Neural cell (in vitro differentiated cells): ENCODE results near the gene RFX3. TPM values are rescaled to one million over a fixed set of nuclear protein-coding genes. Genes with fewer than 3 reads are reported as not detected.

Source experiments
- H2AFZ ChIP-seq: fragments of 200-600, 300-800 bp; sonication (generic), shearing (Covaris generic); 2 replicates; pipeline ENCODE4 v1.6.0; 2014; ENCODE audit warnings: low read depth, mild to moderate bottlenecking, antibody characterized with exemption, low read length, moderate library complexity
- H3F3A ChIP-seq: fragments of 200-600 bp; shearing (Covaris generic); 2 replicates; pipeline ENCODE4 v1.6.1; 2016; ENCODE audit warnings: mild to moderate bottlenecking, moderate library complexity, mixed read lengths, antibody characterized with exemption, low read length; ENCODE audit not compliant: insufficient read depth, poor library complexity, severe bottlenecking
- H3K27ac ChIP-seq: fragments of 200-600, 300-800 bp; sonication (generic), shearing (Covaris generic); 2 replicates; pipeline ENCODE4 v1.5.1; 2014; ENCODE audit warnings: mild to moderate bottlenecking, low read length, moderate library complexity
- H3K27me3 ChIP-seq: fragments of 300-800, 200-600 bp; sonication (generic), shearing (Covaris generic); 2 replicates; pipeline ENCODE4 v1.6.0; 2014; ENCODE audit warnings: mild to moderate bottlenecking, low read depth, low read length, moderate library complexity; ENCODE audit not compliant: insufficient read depth
- H3K36me3 ChIP-seq: fragments of 300-800, 200-600 bp; sonication (generic), shearing (Covaris generic); 2 replicates; pipeline ENCODE4 v1.5.1; 2014; ENCODE audit warnings: mild to moderate bottlenecking, antibody characterized with exemption, low read length, moderate library complexity; ENCODE audit not compliant: insufficient read depth
- H3K4me2 ChIP-seq: fragments of 300-800, 200-600 bp; sonication (generic), shearing (Covaris generic); 2 replicates; pipeline ENCODE4 v1.6.0; 2014; ENCODE audit warnings: mild to moderate bottlenecking, low read length
- H3K4me3 ChIP-seq: fragments of 300-800, 200-600 bp; sonication (generic), shearing (Covaris generic); 2 replicates; pipeline ENCODE4 v1.5.1; 2014; ENCODE audit warnings: mild to moderate bottlenecking, low read length, moderate library complexity
- H3K79me2 ChIP-seq: fragments of 200-600 bp; shearing (Covaris generic); replicated peaks from 2 replicates; pipeline ENCODE4 v1.6.0; 2014; ENCODE audit warnings: mild to moderate bottlenecking, low read length, moderate library complexity; ENCODE audit not compliant: insufficient read depth
- H3K9ac ChIP-seq: fragments of 300-800, 200-600 bp; sonication (generic), shearing (Covaris generic); 2 replicates; pipeline ENCODE4 v1.6.1; 2016; ENCODE audit warnings: mild to moderate bottlenecking, low read length, mixed read lengths
- H3K9me2 ChIP-seq: fragments of 200-600 bp; shearing (Covaris generic); 2 replicates; pipeline ENCODE4 v1.6.1; 2016; ENCODE audit warnings: mild to moderate bottlenecking, low read length, mixed read lengths; ENCODE audit not compliant: insufficient read depth
- H3K9me3 ChIP-seq: fragments of 200-600, 300-800 bp; sonication (generic), shearing (Covaris generic); 2 replicates; pipeline ENCODE4 v1.6.1; 2016; ENCODE audit warnings: mild to moderate bottlenecking, mixed run types, low read length, moderate library complexity, mixed read lengths
- H4K20me1 ChIP-seq: fragments of 200-600 bp; shearing (Covaris generic); 2 replicates; pipeline ENCODE4 v1.6.1; 2016; ENCODE audit warnings: mild to moderate bottlenecking, mixed run types; ENCODE audit not compliant: insufficient read depth
- EP300 ChIP-seq: fragments of 450-650 bp; conservative IDR thresholded peaks from 2 replicates; pipeline ENCODE4 v1.6.1; 2014; ENCODE audit warnings: antibody characterized with exemption, mild to moderate bottlenecking, moderate library complexity; ENCODE audit not compliant: poor library complexity, severe bottlenecking
- EZH2 ChIP-seq: fragments of 200-600, 300-800 bp; shearing (Covaris generic), sonication (generic); IDR thresholded peaks from 2 replicates; pipeline ENCODE4 v1.6.1; 2014; ENCODE audit warnings: antibody characterized with exemption, low read length, borderline replicate concordance, mild to moderate bottlenecking; ENCODE audit not compliant: insufficient read depth, poor library complexity, severe bottlenecking
- MXI1 ChIP-seq: fragments of 450-650 bp; conservative IDR thresholded peaks from 2 replicates; pipeline ENCODE4 v1.6.1; 2014; ENCODE audit warnings: antibody characterized with exemption, mild to moderate bottlenecking; ENCODE audit not compliant: poor library complexity, severe bottlenecking
- POLR2AphosphoS5 ChIP-seq: IDR thresholded peaks from 2 replicates; pipeline ENCODE4 v1.6.1; 2012
- RAD21 ChIP-seq: fragments of 450-650 bp; conservative IDR thresholded peaks from 2 replicates; pipeline ENCODE4 v1.6.1; 2014; ENCODE audit warnings: antibody characterized with exemption, mild to moderate bottlenecking, moderate library complexity
- SMC3 ChIP-seq: fragments of 450-650 bp; conservative IDR thresholded peaks from 2 replicates; pipeline ENCODE4 v1.6.1; 2014; ENCODE audit warnings: antibody characterized with exemption, mild to moderate bottlenecking, moderate library complexity; ENCODE audit not compliant: poor library complexity
- TAF1 ChIP-seq: IDR thresholded peaks from 2 replicates; pipeline ENCODE4 v1.6.1; 2012; ENCODE audit warnings: low read depth
- polyA plus RNA-seq: library from polyadenylated mRNA; depleted of rRNA; stranded (reverse); fragments of >200 nt; gene quantifications from 2 replicates; pipeline ENCODE4 v1.2.3, GENCODE V29; 2014
- TF ChIP-seq, protein P1 (sequence below): IDR thresholded peaks from 2 replicates; pipeline ENCODE4 v1.6.1; 2012; ENCODE audit warnings: borderline replicate concordance
- TF ChIP-seq, protein P2 (sequence below): fragments of 450-650 bp; IDR thresholded peaks from 2 replicates; pipeline ENCODE4 v1.5.1; 2014; ENCODE audit warnings: antibody characterized with exemption, mild to moderate bottlenecking, moderate library complexity; ENCODE audit not compliant: poor library complexity, severe bottlenecking

Gene RFX3
- polyA plus RNA-seq, 1 donor from 2014 or later, result 27.6 TPM

- H3K79me2 ChIP-seq, result peaks cover 12% of the 10 kb centered on the region
- H3K4me2 ChIP-seq, result no peak overlapping the region
- no peaks in the 10 kb centered on the region for H3K27me3 ChIP-seq
- no peak overlapping the region for H3K27ac ChIP-seq
- no peaks in the 10 kb centered on the region for H3K36me3 ChIP-seq
- H2AFZ ChIP-seq, result no peak overlapping the region
- H3K4me3 ChIP-seq, result no peak overlapping the region
- no peak for TF ChIP-seq RAD21
- no peak for TF ChIP-seq TAF1
- TF ChIP-seq, protein P1, sequence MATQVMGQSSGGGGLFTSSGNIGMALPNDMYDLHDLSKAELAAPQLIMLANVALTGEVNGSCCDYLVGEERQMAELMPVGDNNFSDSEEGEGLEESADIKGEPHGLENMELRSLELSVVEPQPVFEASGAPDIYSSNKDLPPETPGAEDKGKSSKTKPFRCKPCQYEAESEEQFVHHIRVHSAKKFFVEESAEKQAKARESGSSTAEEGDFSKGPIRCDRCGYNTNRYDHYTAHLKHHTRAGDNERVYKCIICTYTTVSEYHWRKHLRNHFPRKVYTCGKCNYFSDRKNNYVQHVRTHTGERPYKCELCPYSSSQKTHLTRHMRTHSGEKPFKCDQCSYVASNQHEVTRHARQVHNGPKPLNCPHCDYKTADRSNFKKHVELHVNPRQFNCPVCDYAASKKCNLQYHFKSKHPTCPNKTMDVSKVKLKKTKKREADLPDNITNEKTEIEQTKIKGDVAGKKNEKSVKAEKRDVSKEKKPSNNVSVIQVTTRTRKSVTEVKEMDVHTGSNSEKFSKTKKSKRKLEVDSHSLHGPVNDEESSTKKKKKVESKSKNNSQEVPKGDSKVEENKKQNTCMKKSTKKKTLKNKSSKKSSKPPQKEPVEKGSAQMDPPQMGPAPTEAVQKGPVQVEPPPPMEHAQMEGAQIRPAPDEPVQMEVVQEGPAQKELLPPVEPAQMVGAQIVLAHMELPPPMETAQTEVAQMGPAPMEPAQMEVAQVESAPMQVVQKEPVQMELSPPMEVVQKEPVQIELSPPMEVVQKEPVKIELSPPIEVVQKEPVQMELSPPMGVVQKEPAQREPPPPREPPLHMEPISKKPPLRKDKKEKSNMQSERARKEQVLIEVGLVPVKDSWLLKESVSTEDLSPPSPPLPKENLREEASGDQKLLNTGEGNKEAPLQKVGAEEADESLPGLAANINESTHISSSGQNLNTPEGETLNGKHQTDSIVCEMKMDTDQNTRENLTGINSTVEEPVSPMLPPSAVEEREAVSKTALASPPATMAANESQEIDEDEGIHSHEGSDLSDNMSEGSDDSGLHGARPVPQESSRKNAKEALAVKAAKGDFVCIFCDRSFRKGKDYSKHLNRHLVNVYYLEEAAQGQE, result no peak
- TF ChIP-seq, protein P2, sequence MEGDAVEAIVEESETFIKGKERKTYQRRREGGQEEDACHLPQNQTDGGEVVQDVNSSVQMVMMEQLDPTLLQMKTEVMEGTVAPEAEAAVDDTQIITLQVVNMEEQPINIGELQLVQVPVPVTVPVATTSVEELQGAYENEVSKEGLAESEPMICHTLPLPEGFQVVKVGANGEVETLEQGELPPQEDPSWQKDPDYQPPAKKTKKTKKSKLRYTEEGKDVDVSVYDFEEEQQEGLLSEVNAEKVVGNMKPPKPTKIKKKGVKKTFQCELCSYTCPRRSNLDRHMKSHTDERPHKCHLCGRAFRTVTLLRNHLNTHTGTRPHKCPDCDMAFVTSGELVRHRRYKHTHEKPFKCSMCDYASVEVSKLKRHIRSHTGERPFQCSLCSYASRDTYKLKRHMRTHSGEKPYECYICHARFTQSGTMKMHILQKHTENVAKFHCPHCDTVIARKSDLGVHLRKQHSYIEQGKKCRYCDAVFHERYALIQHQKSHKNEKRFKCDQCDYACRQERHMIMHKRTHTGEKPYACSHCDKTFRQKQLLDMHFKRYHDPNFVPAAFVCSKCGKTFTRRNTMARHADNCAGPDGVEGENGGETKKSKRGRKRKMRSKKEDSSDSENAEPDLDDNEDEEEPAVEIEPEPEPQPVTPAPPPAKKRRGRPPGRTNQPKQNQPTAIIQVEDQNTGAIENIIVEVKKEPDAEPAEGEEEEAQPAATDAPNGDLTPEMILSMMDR, result no peak
- TF ChIP-seq POLR2AphosphoS5, result no peak
- TF ChIP-seq SMC3, result no peak
- TF ChIP-seq EP300, result no peak
- no peak for TF ChIP-seq MXI1
- TF ChIP-seq EZH2, result no peak
- H3F3A ChIP-seq, result no peaks in the 10 kb centered on the region
- no peaks in the 10 kb centered on the region for H4K20me1 ChIP-seq
- H3K9me2 ChIP-seq, result no peaks in the 10 kb centered on the region
- no peak overlapping the region for H3K9ac ChIP-seq
- no peaks in the 10 kb centered on the region for H3K9me3 ChIP-seq
Observed at GRCh38 chr9:3360245-3360644, 165.6 kb downstream of the RFX3 start.

DNA sequence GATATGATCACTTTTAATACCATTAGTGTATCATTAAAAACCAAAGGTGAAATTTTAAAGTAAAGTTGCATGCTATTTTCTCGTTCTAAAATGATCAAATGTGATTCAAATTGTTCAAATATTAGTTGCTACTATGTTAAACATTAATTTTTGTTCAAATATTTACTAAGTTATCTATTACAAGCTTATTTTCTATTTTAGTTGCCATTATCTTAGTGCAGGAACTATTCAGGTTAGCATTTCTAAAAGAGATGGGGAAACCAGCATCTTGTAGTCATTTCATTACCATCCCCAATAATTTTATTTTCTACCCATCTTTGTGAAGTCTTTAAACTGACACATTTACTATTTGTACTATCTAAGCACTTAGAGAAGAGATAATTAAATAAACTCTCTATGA, 166.0 kb downstream of the RFX3 start:
- Histone ChIP-seq H2AFZ (no peak overlapping the region), H3K79me2 (peaks cover 16% of the 10 kb centered on the region), H3K9me2 (no peaks in the 10 kb centered on the region), H4K20me1 (no peaks in the 10 kb centered on the region), H3K27ac (no peak overlapping the region), H3K9me3 (no peaks in the 10 kb centered on the region), H3K27me3 (no peaks in the 10 kb centered on the region), H3F3A (no peaks in the 10 kb centered on the region), H3K36me3 (no peaks in the 10 kb centered on the region), H3K4me2 (no peak overlapping the region), H3K9ac (no peak overlapping the region), H3K4me3 (no peak overlapping the region)
- TF ChIP-seq RAD21, result no peak

GRCh38 chr9:3359048-3359692, 166.6 kb downstream of the RFX3 start:
- Histone ChIP-seq H3K9me3 (no peaks in the 10 kb centered on the region), H4K20me1 (no peaks in the 10 kb centered on the region), H3K79me2 (peaks cover 16% of the 10 kb centered on the region), H3F3A (no peaks in the 10 kb centered on the region), H2AFZ (no peak overlapping the region), H3K9me2 (no peaks in the 10 kb centered on the region), H3K4me2 (no peak overlapping the region), H3K4me3 (no peak overlapping the region), H3K9ac (no peak overlapping the region), H3K27ac (no peak overlapping the region), H3K36me3 (no peaks in the 10 kb centered on the region), H3K27me3 (no peaks in the 10 kb centered on the region)
- TF ChIP-seq POLR2AphosphoS5, result no peak
- TF ChIP-seq RAD21, result no peak
- no peak for TF ChIP-seq EZH2
- no peak for TF ChIP-seq EP300
- no peak for TF ChIP-seq SMC3
- TF ChIP-seq, protein P2, result no peak
- no peak for TF ChIP-seq TAF1
- TF ChIP-seq MXI1, result no peak
- TF ChIP-seq, protein P1, result no peak
